Osteocyte (in vitro differentiated cells): Measurements from ENCODE around the gene RCOR1. TPM values are rescaled to one million over a fixed set of nuclear protein-coding genes. Genes with fewer than 3 reads are reported as not detected.

Experiments used
- DNase-seq: peaks from one replicate; pipeline ENCODE4 v3.0.0; 2021; ENCODE audit warnings: mixed read lengths; ENCODE audit not compliant: unreplicated experiment; ENCODE audit errors: extremely low spot score
- H3K27ac Mint-ChIP-seq: one replicate; pipeline ENCODE4 v1.8.0; 2021; ENCODE audit warnings: mild to moderate bottlenecking, mixed read lengths; ENCODE audit not compliant: unreplicated experiment
- H3K27me3 Mint-ChIP-seq: one replicate; pipeline ENCODE4 v1.8.0; 2021; ENCODE audit warnings: mixed read lengths; ENCODE audit not compliant: unreplicated experiment
- H3K36me3 Mint-ChIP-seq: one replicate; pipeline ENCODE4 v1.8.0; 2021; ENCODE audit warnings: mixed read lengths; ENCODE audit not compliant: unreplicated experiment
- H3K4me1 Mint-ChIP-seq: one replicate; pipeline ENCODE4 v1.8.0; 2021; ENCODE audit warnings: mixed read lengths; ENCODE audit not compliant: unreplicated experiment
- H3K4me3 Mint-ChIP-seq: one replicate; pipeline ENCODE4 v1.8.0; 2021; ENCODE audit warnings: mild to moderate bottlenecking, moderate library complexity, mixed read lengths; ENCODE audit not compliant: unreplicated experiment
- H3K9me3 Mint-ChIP-seq: one replicate; pipeline ENCODE4 v1.8.0; 2021; ENCODE audit warnings: mixed read lengths; ENCODE audit not compliant: unreplicated experiment
- total RNA-seq: library from RNA; stranded (reverse); gene quantifications from 2 replicates; pipeline ENCODE4 v1.2.1, GENCODE V29; 2021
- TF ChIP-seq, protein P1 (sequence below): fragments of 200-600 bp; sonication (generic); IDR thresholded peaks from 2 replicates; pipeline ENCODE4 v1.5.0; 2021; ENCODE audit warnings: antibody characterized with exemption, mild to moderate bottlenecking, moderate library complexity

Gene RCOR1
- total RNA-seq, 1 donor from 2014 or later: 23.6 TPM

DNA sequence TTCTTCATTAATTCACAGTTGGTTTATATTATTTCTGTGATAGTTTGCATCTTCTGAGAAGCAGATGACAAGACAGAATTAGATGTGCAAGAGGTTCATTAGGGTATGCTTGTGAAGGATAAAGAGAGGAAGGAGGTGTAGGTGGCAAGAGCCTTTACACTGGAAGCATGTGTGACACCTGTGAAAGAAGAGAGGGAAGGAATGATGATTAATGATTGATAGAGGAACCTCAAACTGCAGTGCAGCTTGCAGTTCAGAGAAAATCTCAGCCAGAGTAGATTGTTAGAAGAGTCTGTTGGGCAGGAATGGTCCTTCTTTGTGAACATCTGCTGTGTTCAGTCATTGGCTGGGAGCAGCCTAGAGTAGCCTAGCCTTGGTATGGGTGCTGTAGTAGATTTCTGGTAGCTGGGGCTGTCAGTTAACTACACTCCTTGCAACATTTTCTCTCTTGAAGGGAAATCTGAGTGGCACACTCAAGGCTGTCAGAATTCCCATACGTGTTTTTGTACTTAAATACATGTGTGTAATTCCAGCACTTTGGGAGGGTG is 9.0 kb downstream of the RCOR1 start:
- Mint-ChIP-seq H3K36me3 (no peaks in the 10 kb centered on the region), H3K4me1 (peaks cover 35% of the 10 kb centered on the region), H3K4me3 (no peak overlapping the region), H3K27ac (no peak overlapping the region), H3K9me3 (no peaks in the 10 kb centered on the region), H3K27me3 (no peaks in the 10 kb centered on the region)
- DNase-seq: no peak
- TF ChIP-seq, protein P1, sequence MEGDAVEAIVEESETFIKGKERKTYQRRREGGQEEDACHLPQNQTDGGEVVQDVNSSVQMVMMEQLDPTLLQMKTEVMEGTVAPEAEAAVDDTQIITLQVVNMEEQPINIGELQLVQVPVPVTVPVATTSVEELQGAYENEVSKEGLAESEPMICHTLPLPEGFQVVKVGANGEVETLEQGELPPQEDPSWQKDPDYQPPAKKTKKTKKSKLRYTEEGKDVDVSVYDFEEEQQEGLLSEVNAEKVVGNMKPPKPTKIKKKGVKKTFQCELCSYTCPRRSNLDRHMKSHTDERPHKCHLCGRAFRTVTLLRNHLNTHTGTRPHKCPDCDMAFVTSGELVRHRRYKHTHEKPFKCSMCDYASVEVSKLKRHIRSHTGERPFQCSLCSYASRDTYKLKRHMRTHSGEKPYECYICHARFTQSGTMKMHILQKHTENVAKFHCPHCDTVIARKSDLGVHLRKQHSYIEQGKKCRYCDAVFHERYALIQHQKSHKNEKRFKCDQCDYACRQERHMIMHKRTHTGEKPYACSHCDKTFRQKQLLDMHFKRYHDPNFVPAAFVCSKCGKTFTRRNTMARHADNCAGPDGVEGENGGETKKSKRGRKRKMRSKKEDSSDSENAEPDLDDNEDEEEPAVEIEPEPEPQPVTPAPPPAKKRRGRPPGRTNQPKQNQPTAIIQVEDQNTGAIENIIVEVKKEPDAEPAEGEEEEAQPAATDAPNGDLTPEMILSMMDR: no peak

DNA sequence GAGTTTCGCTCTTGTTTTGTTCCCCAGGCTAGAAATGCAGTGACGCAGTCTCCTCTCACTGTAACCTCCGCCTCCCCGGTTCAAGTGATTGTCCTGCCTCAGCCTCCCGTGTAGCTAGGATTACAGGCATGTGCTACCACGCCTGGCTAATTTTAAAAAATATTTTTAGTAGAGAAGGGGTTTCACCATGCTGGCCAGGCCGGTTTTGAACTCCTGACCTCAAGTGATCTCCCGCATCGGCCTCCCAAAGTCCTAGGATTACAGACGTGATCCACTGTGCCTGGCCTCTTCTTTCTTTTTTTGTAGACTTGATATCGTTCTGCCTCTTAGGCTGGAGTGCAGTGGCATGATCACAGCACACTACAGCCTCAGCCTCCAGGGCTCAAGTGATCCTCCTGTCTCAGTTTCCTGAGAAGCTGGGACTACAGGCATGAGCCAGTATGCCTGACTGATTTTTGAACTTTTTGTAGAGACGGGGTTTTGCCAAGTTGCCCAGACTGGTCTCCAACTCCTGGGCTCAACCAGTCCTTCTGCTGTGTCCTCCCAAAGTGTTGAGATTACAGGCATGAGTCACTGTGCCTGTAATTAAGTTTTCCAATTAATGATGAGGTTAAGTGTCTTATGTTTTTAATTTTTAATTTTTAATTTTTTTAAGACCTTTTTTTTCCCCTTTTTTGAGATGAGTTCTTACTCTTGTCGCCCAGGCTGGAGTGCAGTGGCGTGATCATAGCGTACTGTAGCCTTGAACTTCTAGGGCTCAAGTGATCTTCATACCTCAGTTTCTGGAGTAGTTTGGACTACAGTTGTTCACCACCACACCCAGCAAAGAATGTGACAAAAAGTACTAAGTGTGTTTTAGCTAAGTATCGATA is 10.2 kb downstream of the RCOR1 start:
- no peak overlapping the region for H3K27ac Mint-ChIP-seq
- no peaks in the 10 kb centered on the region for H3K9me3 Mint-ChIP-seq
- peaks cover 38% of the 10 kb centered on the region for H3K4me1 Mint-ChIP-seq
- H3K36me3 Mint-ChIP-seq: no peaks in the 10 kb centered on the region
- no peaks in the 10 kb centered on the region for H3K27me3 Mint-ChIP-seq
- TF ChIP-seq, protein P1: no peak
- no peak overlapping the region for H3K4me3 Mint-ChIP-seq
- DNase-seq: no peak

- Mint-ChIP-seq H3K27me3 (no peaks in the 10 kb centered on the region), H3K4me1 (peaks cover 38% of the 10 kb centered on the region), H3K4me3 (no peak overlapping the region), H3K9me3 (no peaks in the 10 kb centered on the region), H3K27ac (peak overlapping the region; percentile 70), H3K36me3 (no peaks in the 10 kb centered on the region)
- TF ChIP-seq, protein P1: no peak
- DNase-seq: no peak
These were observed 11.0 kb downstream of the RCOR1 start for GRCh38 chr14:102603293-102603907.

DNA sequence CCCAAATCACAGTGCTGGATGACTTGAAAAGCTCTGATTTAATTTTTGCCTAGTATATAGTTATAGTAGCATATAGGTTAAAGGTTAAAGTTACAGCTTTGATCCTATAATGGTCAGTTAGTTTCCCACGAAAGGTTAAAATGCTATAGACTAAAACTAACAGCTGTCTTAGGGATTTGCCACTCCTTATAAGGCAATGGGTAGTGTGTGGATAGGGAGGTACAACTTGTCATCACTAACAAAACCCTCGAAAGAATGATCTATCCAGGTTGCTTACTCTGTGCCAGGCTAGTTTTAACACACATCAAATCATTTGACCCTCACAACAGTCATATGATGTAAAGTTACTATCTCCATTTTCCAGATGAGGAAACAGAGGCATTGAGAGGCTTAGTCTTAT is 11.7 kb downstream of the RCOR1 start:
- TF ChIP-seq, protein P1: no peak
- Mint-ChIP-seq H3K9me3 (no peaks in the 10 kb centered on the region), H3K4me3 (no peak overlapping the region), H3K27ac (no peak overlapping the region), H3K4me1 (peaks cover 36% of the 10 kb centered on the region), H3K27me3 (no peaks in the 10 kb centered on the region), H3K36me3 (no peaks in the 10 kb centered on the region)
- no peak for DNase-seq

DNA sequence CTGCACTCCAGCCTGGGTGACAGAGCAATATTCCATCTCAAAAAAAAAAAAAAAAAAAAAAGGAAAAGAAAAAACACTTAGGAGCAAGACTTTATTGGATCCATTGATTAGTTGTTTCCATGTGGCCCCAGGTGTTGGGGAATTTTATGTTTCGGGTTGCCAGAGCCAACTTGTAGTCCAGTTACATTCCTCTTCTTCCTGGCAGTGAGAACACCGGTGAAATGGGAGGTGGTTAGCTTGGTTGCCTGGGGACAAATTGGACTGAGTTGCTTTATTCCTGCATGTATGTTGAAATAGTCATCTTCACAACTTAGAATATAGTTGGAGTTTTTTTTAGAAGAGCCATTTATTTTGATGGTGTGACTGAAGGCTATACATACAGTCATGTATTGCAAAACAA is 12.6 kb downstream of the RCOR1 start:
- Mint-ChIP-seq H3K9me3 (no peaks in the 10 kb centered on the region), H3K36me3 (no peaks in the 10 kb centered on the region), H3K4me1 (peaks cover 32% of the 10 kb centered on the region), H3K27me3 (no peaks in the 10 kb centered on the region), H3K27ac (no peak overlapping the region), H3K4me3 (no peak overlapping the region)
- TF ChIP-seq, protein P1: no peak
- DNase-seq: no peak
